Gastroesophageal sphincter (tissue), 4 donors: ENCODE results near the gene SPI1. TPM values are rescaled to one million over a fixed set of nuclear protein-coding genes. Genes with fewer than 3 reads are reported as not detected.

Experiments
- ATAC-seq: fragments of 150-250 bp; one replicate; pipeline ENCODE4 v1.9.1; 2016; ENCODE audit warnings: mild to moderate bottlenecking, moderate library complexity
- H3K27ac ChIP-seq, 4 donors: fragments of 200-600 bp; sonication (generic) in 3 of 4; 1 replicate in 3 of 4; 2 replicates in 1 of 4; pipeline ENCODE4 v1.5.1; 2016 to 2019
- H3K27me3 ChIP-seq: fragments of 200-600 bp; sonication (generic); one replicate; pipeline ENCODE4 v1.5.1; 2019
- H3K36me3 ChIP-seq, 2 donors: fragments of 200-600 bp; sonication (generic); one replicate each; pipeline ENCODE4 v1.5.1; 2019; ENCODE audit warnings: control low read depth in 1 of 2
- H3K4me1 ChIP-seq, 3 donors: fragments of 200-600 bp; sonication (generic); 1 replicate in 2 of 3; 2 replicates in 1 of 3; pipeline ENCODE4 v1.5.1; 2016 to 2019; ENCODE audit warnings: control low read depth in 2 of 3
- H3K4me3 ChIP-seq, 2 donors: fragments of 200-600 bp; sonication (generic); one replicate each; pipeline ENCODE4 v1.5.1; 2019; ENCODE audit warnings: mild to moderate bottlenecking in 1 of 2, moderate library complexity in 1 of 2
- H3K9me3 ChIP-seq, 3 donors: fragments of 200-600 bp; sonication (generic); one replicate each; pipeline ENCODE4 v1.5.1; 2017 to 2019; ENCODE audit warnings: control low read depth in 2 of 3
- EP300 ChIP-seq: sonication (generic); formaldehyde crosslinking; IDR thresholded peaks from one replicate; pipeline ENCODE4 v1.6.1; 2017; ENCODE audit warnings: antibody characterized with exemption, mild to moderate bottlenecking
- POLR2A ChIP-seq, 2 donors: fragments of 450-650 bp; IDR thresholded peaks; one replicate each; pipeline ENCODE4 v1.6.1; 2017; ENCODE audit warnings: antibody characterized with exemption in 2 of 2, mild to moderate bottlenecking in 2 of 2, moderate library complexity in 1 of 2
- POLR2AphosphoS5 ChIP-seq: sonication (generic); formaldehyde crosslinking; IDR thresholded peaks from one replicate; pipeline ENCODE4 v1.6.1; 2017; ENCODE audit warnings: antibody characterized with exemption
- WGBS, 2 donors: methylation state at CpG; one replicate each; pipeline ENCODE4 v1.1.5; 2018; ENCODE audit warnings: low coverage in 1 of 2; 5-methylcytosine and 5-hydroxymethylcytosine counted together
- total RNA-seq, 4 donors: library from RNA; depleted of rRNA; stranded (reverse); fragments of >200 nt; gene quantifications; one replicate each; pipeline ENCODE4 v1.1.0, GENCODE V29; 2016
- TF ChIP-seq, protein P1 (sequence below), 4 experiments: fragments of 200-600 bp in 2 of 4; fragments of 450-650 bp in 2 of 4; sonication (generic) in 1 of 4; IDR thresholded peaks; one replicate each; pipeline ENCODE4 v1.5.1; 2017 to 2019; ENCODE audit warnings: antibody characterized with exemption in 4 of 4, mild to moderate bottlenecking in 2 of 4, moderate library complexity in 2 of 4

SPI1 gene
- total RNA-seq, 4 donors from 2014 or later, result 4.2 to 32.4 (median 14.7) TPM

- TF ChIP-seq, protein P1, sequence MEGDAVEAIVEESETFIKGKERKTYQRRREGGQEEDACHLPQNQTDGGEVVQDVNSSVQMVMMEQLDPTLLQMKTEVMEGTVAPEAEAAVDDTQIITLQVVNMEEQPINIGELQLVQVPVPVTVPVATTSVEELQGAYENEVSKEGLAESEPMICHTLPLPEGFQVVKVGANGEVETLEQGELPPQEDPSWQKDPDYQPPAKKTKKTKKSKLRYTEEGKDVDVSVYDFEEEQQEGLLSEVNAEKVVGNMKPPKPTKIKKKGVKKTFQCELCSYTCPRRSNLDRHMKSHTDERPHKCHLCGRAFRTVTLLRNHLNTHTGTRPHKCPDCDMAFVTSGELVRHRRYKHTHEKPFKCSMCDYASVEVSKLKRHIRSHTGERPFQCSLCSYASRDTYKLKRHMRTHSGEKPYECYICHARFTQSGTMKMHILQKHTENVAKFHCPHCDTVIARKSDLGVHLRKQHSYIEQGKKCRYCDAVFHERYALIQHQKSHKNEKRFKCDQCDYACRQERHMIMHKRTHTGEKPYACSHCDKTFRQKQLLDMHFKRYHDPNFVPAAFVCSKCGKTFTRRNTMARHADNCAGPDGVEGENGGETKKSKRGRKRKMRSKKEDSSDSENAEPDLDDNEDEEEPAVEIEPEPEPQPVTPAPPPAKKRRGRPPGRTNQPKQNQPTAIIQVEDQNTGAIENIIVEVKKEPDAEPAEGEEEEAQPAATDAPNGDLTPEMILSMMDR (IDR thresholded peaks at IDR 0.05), result peak in 3 of 4 experiments; percentile 91 to 96 (median 93)
- TF ChIP-seq POLR2A (IDR thresholded peaks at IDR 0.05), result no peak
- 25% methylated on average over 7 of the region's 19 CpGs; no CpG with 5 or more reads in 1 of the 2 donors for WGBS, 2 donors
- no peaks in the 10 kb centered on the region for H3K36me3 ChIP-seq
- H3K27me3 ChIP-seq, result no peaks in the 10 kb centered on the region
- H3K9me3 ChIP-seq, result no peaks in the 10 kb centered on the region
- H3K4me3 ChIP-seq, result no peak overlapping the region
- H3K27ac ChIP-seq, result peak overlapping the region in 1 of 4 donors; percentile 33
- H3K4me1 ChIP-seq, result peaks cover 0 to 8% (median 0%) of the 10 kb centered on the region in 3 donors
- ATAC-seq, result peak; percentile 85
Observed at GRCh38 chr11:47373876-47374719, 4.2 kb downstream of the SPI1 start.

GRCh38 chr11:47372422-47372821, 5.9 kb downstream of the SPI1 start:
- Histone ChIP-seq H3K27ac (no peak overlapping the region), H3K4me1 (peaks cover 0 to 8% (median 0%) of the 10 kb centered on the region in 3 donors), H3K9me3 (no peaks in the 10 kb centered on the region), H3K36me3 (no peaks in the 10 kb centered on the region), H3K4me3 (no peak overlapping the region), H3K27me3 (no peaks in the 10 kb centered on the region)
- TF ChIP-seq, protein P1 (IDR thresholded peaks at IDR 0.05), result no peak
- no peak for TF ChIP-seq POLR2A (IDR thresholded peaks at IDR 0.05)
- TF ChIP-seq EP300, result no peak
- TF ChIP-seq POLR2AphosphoS5, result no peak
- WGBS, 2 donors, result 64% methylated on average over 6 of the region's 7 CpGs; no CpG with 5 or more reads in 1 of the 2 donors
- no peak for ATAC-seq

- TF ChIP-seq EP300, result no peak
- TF ChIP-seq, protein P1 (IDR thresholded peaks at IDR 0.05), result no peak
- TF ChIP-seq POLR2AphosphoS5, result no peak
- no peak for TF ChIP-seq POLR2A (IDR thresholded peaks at IDR 0.05)
- no peaks in the 10 kb centered on the region for H3K36me3 ChIP-seq
- ATAC-seq, result no peak
- H3K27ac ChIP-seq, result no peak overlapping the region
- no peaks in the 10 kb centered on the region for H3K27me3 ChIP-seq
- no peaks in the 10 kb centered on the region for H3K9me3 ChIP-seq
- H3K4me3 ChIP-seq, result no peak overlapping the region
- H3K4me1 ChIP-seq, result peaks cover 0 to 8% (median 0%) of the 10 kb centered on the region in 3 donors
- WGBS, 2 donors, result 47 to 60% methylated on average over 2 to 3 of the region's 3 CpGs
Observed at GRCh38 chr11:47369676-47370075, 8.7 kb downstream of the SPI1 start.

DNA sequence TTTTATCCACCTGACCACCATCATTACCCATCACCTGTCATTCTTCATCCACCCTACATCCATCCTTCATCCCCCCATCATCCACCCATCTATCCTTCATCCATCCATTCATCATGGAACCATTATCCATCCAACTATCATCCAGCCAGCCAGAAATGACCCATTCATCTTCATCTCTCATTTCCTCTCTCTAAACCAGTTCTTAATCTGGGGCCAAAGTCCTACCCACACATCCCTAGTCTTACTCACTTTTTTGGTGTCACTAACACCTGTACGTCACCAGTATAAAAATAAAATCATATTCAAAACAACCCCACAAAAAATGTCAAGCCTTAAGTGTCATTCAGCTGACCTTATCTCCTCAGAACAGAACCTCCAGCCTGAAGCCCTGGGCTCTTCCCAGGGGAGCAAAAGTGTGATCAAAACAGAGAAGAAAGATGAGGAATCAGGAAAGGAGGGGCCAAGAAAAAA, 12.3 kb downstream of the SPI1 start:
- no CpG with 5 or more reads among the region's 1 CpG for WGBS, 2 donors
- TF ChIP-seq, protein P1 (IDR thresholded peaks at IDR 0.05), result no peak
- no peak for TF ChIP-seq EP300
- no peak for TF ChIP-seq POLR2A (IDR thresholded peaks at IDR 0.05)
- no peak for TF ChIP-seq POLR2AphosphoS5
- no peak overlapping the region for H3K27ac ChIP-seq
- H3K9me3 ChIP-seq, result no peaks in the 10 kb centered on the region
- H3K4me1 ChIP-seq, result no peaks in the 10 kb centered on the region
- H3K27me3 ChIP-seq, result no peaks in the 10 kb centered on the region
- no peak for ATAC-seq
- H3K36me3 ChIP-seq, result no peaks in the 10 kb centered on the region
- no peak overlapping the region for H3K4me3 ChIP-seq

GRCh38 chr11:47361419-47361818, 16.9 kb downstream of the SPI1 start:
- WGBS, 2 donors, result 73 to 83% methylated on average over 6 to 10 of the region's 13 CpGs
- no peak overlapping the region for H3K27ac ChIP-seq
- ATAC-seq, result no peak
- TF ChIP-seq POLR2AphosphoS5, result no peak
- TF ChIP-seq, protein P1 (IDR thresholded peaks at IDR 0.05), result no peak
- TF ChIP-seq EP300, result no peak
- TF ChIP-seq POLR2A (IDR thresholded peaks at IDR 0.05), result no peak
- H3K4me3 ChIP-seq, result no peak overlapping the region
- H3K36me3 ChIP-seq, result no peaks in the 10 kb centered on the region
- H3K27me3 ChIP-seq, result no peaks in the 10 kb centered on the region
- H3K9me3 ChIP-seq, result no peaks in the 10 kb centered on the region
- H3K4me1 ChIP-seq, result peaks cover 0 to 13% (median 0%) of the 10 kb centered on the region in 3 donors
